ENCODE measurements around the gene GLRX3.
"Not testable (repeated sequence)": the region's sequence is repeated elsewhere in the genome, so short reads cannot be mapped to it uniquely, and the experiment has no call there.

Gene GLRX3

GRCh38 chr10:130194991-130195645 is 58.9 kb downstream of the GLRX3 start:
- no peak overlapping the region for H3K4me3 ChIP-seq (ENCODE audit: low read depth, low read length)
- no peak for DNase-seq (ENCODE audit: low read depth)
- no peak for TF ChIP-seq CTCF (IDR thresholded peaks at IDR 0.05; ENCODE audit: low read depth, low read length, missing control alignments)
- in situ Hi-C loops (cut with HindIII; ENCODE audit: low sequenced_read_pairs): no loop called here

GRCh38 chr10:130195746-130196294 is 59.6 kb downstream of the GLRX3 start:
- DNase-seq (ENCODE audit: low read depth): no peak
- in situ Hi-C loops (cut with HindIII; ENCODE audit: low sequenced_read_pairs): no loop called here
- H3K4me3 ChIP-seq (ENCODE audit: low read depth, low read length): no peak overlapping the region
- TF ChIP-seq CTCF (IDR thresholded peaks at IDR 0.05; ENCODE audit: low read depth, low read length, missing control alignments): no peak

- no peak for TF ChIP-seq CTCF (IDR thresholded peaks at IDR 0.05; ENCODE audit: low read depth, low read length, missing control alignments)
- DNase-seq (ENCODE audit: low read depth): no peak
- in situ Hi-C loops (cut with HindIII; ENCODE audit: low sequenced_read_pairs): no loop called here
- H3K4me3 ChIP-seq (ENCODE audit: low read depth, low read length): no peak overlapping the region
Measured at GRCh38 chr10:130196511-130197487, 60.6 kb downstream of the GLRX3 start.

GRCh38 chr10:130198651-130199050 is 62.5 kb downstream of the GLRX3 start:
- no peak for TF ChIP-seq CTCF (IDR thresholded peaks at IDR 0.05; ENCODE audit: low read depth, low read length, missing control alignments)
- no peak for DNase-seq (ENCODE audit: low read depth)
- no peak overlapping the region for H3K4me3 ChIP-seq (ENCODE audit: low read depth, low read length)
- in situ Hi-C loops (cut with HindIII; ENCODE audit: low sequenced_read_pairs): no loop called here

GRCh38 chr10:130200179-130201042 is 64.2 kb downstream of the GLRX3 start:
- H3K4me3 ChIP-seq (ENCODE audit: low read depth, low read length): no peak overlapping the region
- in situ Hi-C loops (cut with HindIII; ENCODE audit: low sequenced_read_pairs): no loop called here
- TF ChIP-seq CTCF (IDR thresholded peaks at IDR 0.05; ENCODE audit: low read depth, low read length, missing control alignments): no peak
- no peak for DNase-seq (ENCODE audit: low read depth)

- DNase-seq (ENCODE audit: low read depth): no peak
- H3K4me3 ChIP-seq (ENCODE audit: low read depth, low read length): no peak overlapping the region
- no peak for TF ChIP-seq CTCF (IDR thresholded peaks at IDR 0.05; ENCODE audit: low read depth, low read length, missing control alignments)
- in situ Hi-C loops (cut with HindIII; ENCODE audit: low sequenced_read_pairs): no loop called here
Measured at GRCh38 chr10:130201043-130201380, 64.8 kb downstream of the GLRX3 start.

GRCh38 chr10:130202150-130202549 is 66.0 kb downstream of the GLRX3 start:
- in situ Hi-C loops (cut with HindIII; ENCODE audit: low sequenced_read_pairs); H3K4me3 ChIP-seq (ENCODE audit: low read depth, low read length); DNase-seq (ENCODE audit: low read depth): not testable (repeated sequence)

All from astrocyte of the cerebellum (primary cell).